NCI-H1436 treated with DMSO at 0.1 percent for 48 hours (cell line): Measurements from ENCODE around the gene DNAJC10.
A peak's percentile ranks its signal among the peaks of the same experiment; 100 is the strongest.

Experiments
- DNase-seq: peaks from one replicate; lab custom pipeline; 2025; lab: John Stamatoyannopoulos, UW

The DNAJC10 gene

GRCh38 chr2:182784058-182784706 is 68.1 kb downstream of the DNAJC10 start:
- no peak for DNase-seq

- no peak for DNase-seq
Observed at GRCh38 chr2:182784777-182785176, 68.7 kb downstream of the DNAJC10 start.

- DNase-seq = no peak
Observed at GRCh38 chr2:182792441-182792840, 76.4 kb downstream of the DNAJC10 start.

GRCh38 chr2:182798736-182799135 is 82.7 kb downstream of the DNAJC10 start:
- no peak for DNase-seq

- no peak for DNase-seq
Observed at GRCh38 chr2:182804128-182804527, 88.1 kb downstream of the DNAJC10 start.

GRCh38 chr2:182807319-182807718 is 91.3 kb downstream of the DNAJC10 start:
- DNase-seq = no peak

- no peak for DNase-seq
Observed at GRCh38 chr2:182810087-182810486, 94.0 kb downstream of the DNAJC10 start.

GRCh38 chr2:182814380-182814779 is 98.3 kb downstream of the DNAJC10 start:
- DNase-seq = no peak

- no peak for DNase-seq
Observed at GRCh38 chr2:182814804-182815203, 98.7 kb downstream of the DNAJC10 start.

- DNase-seq = no peak
Observed at GRCh38 chr2:182816866-182817265, 100.8 kb downstream of the DNAJC10 start.

GRCh38 chr2:182817558-182817957 is 101.5 kb downstream of the DNAJC10 start:
- DNase-seq = no peak

GRCh38 chr2:182818501-182818900 is 102.4 kb downstream of the DNAJC10 start:
- DNase-seq = no peak

GRCh38 chr2:182818925-182819324 is 102.9 kb downstream of the DNAJC10 start:
- DNase-seq = no peak

- DNase-seq = no peak
Observed at GRCh38 chr2:182819412-182819811, 103.4 kb downstream of the DNAJC10 start.

GRCh38 chr2:182821182-182821581 is 105.1 kb downstream of the DNAJC10 start:
- DNase-seq = no peak

- no peak for DNase-seq
Observed at GRCh38 chr2:182822733-182823132, 106.7 kb downstream of the DNAJC10 start.

- peak; percentile 35 for DNase-seq
Observed at GRCh38 chr2:182824056-182824766, 108.2 kb downstream of the DNAJC10 start.

GRCh38 chr2:182824767-182825158 is 108.7 kb downstream of the DNAJC10 start:
- no peak for DNase-seq

GRCh38 chr2:182826064-182826463 is 110.0 kb downstream of the DNAJC10 start:
- peak; percentile 55 for DNase-seq

- no peak for DNase-seq
Observed at GRCh38 chr2:182826496-182826895, 110.4 kb downstream of the DNAJC10 start.

- no peak for DNase-seq
Observed at GRCh38 chr2:182827182-182827879, 111.3 kb downstream of the DNAJC10 start.

GRCh38 chr2:182831101-182831500 is 115.0 kb downstream of the DNAJC10 start:
- DNase-seq = no peak

- no peak for DNase-seq
Observed at GRCh38 chr2:182831921-182832320, 115.9 kb downstream of the DNAJC10 start.
